ENCODE measurements around the gene SMPD3. TPM values are rescaled to one million over a fixed set of nuclear protein-coding genes. Genes with fewer than 3 reads are reported as not detected.

The SMPD3 gene
- total and polyA plus RNA-seq, 2 experiments from 2014 or later, result 0.57 to 0.83 TPM

GRCh38 chr16:68426347-68426652, 22.0 kb downstream of the SMPD3 start:
- Histone ChIP-seq H3K4me3 (no peak overlapping the region), H3K27ac (ENCODE audit: low read depth) (no peak overlapping the region), H3K36me3 (ENCODE audit: insufficient read depth) (no peaks in the 10 kb centered on the region), H3K9me2 (ENCODE audit: insufficient read depth) (0 out of 2 replicates have a peak, but pooled peaks cover 3% of the 10 kb centered on the region), H3K4me2 (no peak overlapping the region), H3K4me1 (ENCODE audit: insufficient read depth) (no peaks in the 10 kb centered on the region), H2AFZ (no peak overlapping the region), H3K79me2 (replicated peaks; ENCODE audit: insufficient read depth) (no peaks in the 10 kb centered on the region), H4K20me1 (replicated peaks; ENCODE audit: insufficient read depth) (no peaks in the 10 kb centered on the region), H3F3A (replicated peaks; ENCODE audit: low read depth) (no peaks in the 10 kb centered on the region), H3K27me3 (ENCODE audit: insufficient read depth) (no peaks in the 10 kb centered on the region)
- Mint-ChIP-seq H3K36me3 (ENCODE audit: low read depth) (no peaks in the 10 kb centered on the region), H3K27me3 (ENCODE audit: insufficient read depth, low read depth, poor library complexity) (peaks cover 10% of the 10 kb centered on the region), H3K9me3 (no peaks in the 10 kb centered on the region), H3K4me3 (no peak overlapping the region), H3K27ac (no peak overlapping the region), H3K4me1 (peaks cover 5% of the 10 kb centered on the region; the same call in 2 of the 3 replicates)
- DNase-seq (ENCODE audit: low spot score) (no peak), ATAC-seq (no peak)
- TF ChIP-seq JUNB (IDR thresholded peaks at IDR 0.05; ENCODE audit: unreplicated experiment) (no peak), REST (IDR thresholded peaks at IDR 0.05; ENCODE audit: unreplicated experiment) (no peak), STAT1 (IDR thresholded peaks at IDR 0.05; ENCODE audit: unreplicated experiment) (no peak), EZH2 (IDR thresholded peaks at IDR 0.05; ENCODE audit: low read depth, unreplicated experiment) (no peak), EZH2phosphoT487 (IDR thresholded peaks at IDR 0.05; ENCODE audit: unreplicated experiment) (no peak)

GRCh38 chr16:68425498-68426346, 22.6 kb downstream of the SMPD3 start:
- Mint-ChIP-seq H3K4me1 (peaks cover 5% of the 10 kb centered on the region; the same call in 2 of the 3 replicates), H3K27me3 (ENCODE audit: insufficient read depth, low read depth, poor library complexity) (peaks cover 9% of the 10 kb centered on the region), H3K9me3 (no peaks in the 10 kb centered on the region), H3K4me3 (no peak overlapping the region), H3K27ac (no peak overlapping the region), H3K36me3 (ENCODE audit: low read depth) (no peaks in the 10 kb centered on the region)
- no peaks in the 10 kb centered on the region for H3K36me3 ChIP-seq (ENCODE audit: insufficient read depth)
- no peaks in the 10 kb centered on the region for H3K27me3 ChIP-seq (ENCODE audit: insufficient read depth)
- no peak for ATAC-seq
- TF ChIP-seq REST (IDR thresholded peaks at IDR 0.05; ENCODE audit: unreplicated experiment) (no peak), POLR2AphosphoS5 (IDR thresholded peaks at IDR 0.05; ENCODE audit: low read depth) (no peak), CTCF (conservative IDR thresholded peaks at IDR 0.05; ENCODE audit: low read depth in 2 of 2) (no peak), ZNF331 (CRISPR knock-in tag; IDR thresholded peaks at IDR 0.05; ENCODE audit: low read depth) (no peak), EZH2 (IDR thresholded peaks at IDR 0.05; ENCODE audit: low read depth, unreplicated experiment) (no peak)
- H3F3A ChIP-seq (replicated peaks; ENCODE audit: low read depth), result no peaks in the 10 kb centered on the region
- H3K4me1 ChIP-seq (ENCODE audit: insufficient read depth), result no peaks in the 10 kb centered on the region
- 0 out of 2 replicates have a peak, but pooled peaks cover 3% of the 10 kb centered on the region for H3K9me2 ChIP-seq (ENCODE audit: insufficient read depth)
- no peak overlapping the region for H3K4me3 ChIP-seq
- no peak overlapping the region for H2AFZ ChIP-seq
- no peak for DNase-seq (ENCODE audit: low spot score)
- no peaks in the 10 kb centered on the region for H4K20me1 ChIP-seq (replicated peaks; ENCODE audit: insufficient read depth)
- H3K4me2 ChIP-seq, result no peak overlapping the region
- H3K27ac ChIP-seq (ENCODE audit: low read depth), result no peak overlapping the region
- no peaks in the 10 kb centered on the region for H3K79me2 ChIP-seq (replicated peaks; ENCODE audit: insufficient read depth)
